ENCODE results near the gene EWSR1.

The EWSR1 gene

GRCh38 chr22:29325356-29325755 lies 57.3 kb downstream of the EWSR1 start:
- no peaks in the 10 kb centered on the region; the same call in 1 of the 2 replicates for H3K36me3 ChIP-seq (ENCODE audit: insufficient read depth, low read length)

GRCh38 chr22:29325785-29326315 lies 57.8 kb downstream of the EWSR1 start:
- H3K36me3 ChIP-seq (ENCODE audit: insufficient read depth, low read length): no peaks in the 10 kb centered on the region; the same call in 1 of the 2 replicates
- H3K9ac ChIP-seq (ENCODE audit: low read depth, low read length): no peak overlapping the region
- peaks cover 2% of the 10 kb centered on the region; the same call in 1 of the 2 replicates for H3K4me1 ChIP-seq (ENCODE audit: insufficient read depth, low read length)
- H3K9me3 ChIP-seq (ENCODE audit: control insufficient read depth, insufficient read depth, low read length): no peaks in the 10 kb centered on the region

More at GRCh38 chr22:29325356-29325755, 57.3 kb downstream of the EWSR1 start:
- no peaks in the 10 kb centered on the region; the same call in 1 of the 2 replicates for H3K4me1 ChIP-seq (ENCODE audit: insufficient read depth, low read length)
- no peaks in the 10 kb centered on the region for H3K9me3 ChIP-seq (ENCODE audit: control insufficient read depth, insufficient read depth, low read length)
- no peak overlapping the region for H3K9ac ChIP-seq (ENCODE audit: low read depth, low read length)

GRCh38 chr22:29326481-29326880 lies 58.4 kb downstream of the EWSR1 start:
- H3K9ac ChIP-seq (ENCODE audit: low read depth, low read length): no peak overlapping the region
- no peaks in the 10 kb centered on the region; the same call in 1 of the 2 replicates for H3K36me3 ChIP-seq (ENCODE audit: insufficient read depth, low read length)
- no peaks in the 10 kb centered on the region for H3K9me3 ChIP-seq (ENCODE audit: control insufficient read depth, insufficient read depth, low read length)
- H3K4me1 ChIP-seq (ENCODE audit: insufficient read depth, low read length): peaks cover 6% of the 10 kb centered on the region; the same call in 1 of the 2 replicates

- Histone ChIP-seq H3K9ac (ENCODE audit: low read depth, low read length) (no peak overlapping the region), H3K9me3 (ENCODE audit: control insufficient read depth, insufficient read depth, low read length) (no peaks in the 10 kb centered on the region), H3K4me1 (ENCODE audit: insufficient read depth, low read length) (peaks cover 6% of the 10 kb centered on the region; the same call in 1 of the 2 replicates), H3K36me3 (ENCODE audit: insufficient read depth, low read length) (no peaks in the 10 kb centered on the region; the same call in 1 of the 2 replicates)
These were observed 59.2 kb downstream of the EWSR1 start for GRCh38 chr22:29327089-29327764.

- Histone ChIP-seq H3K36me3 (ENCODE audit: insufficient read depth, low read length) (no peaks in the 10 kb centered on the region; the same call in 1 of the 2 replicates), H3K9me3 (ENCODE audit: control insufficient read depth, insufficient read depth, low read length) (no peaks in the 10 kb centered on the region), H3K4me1 (ENCODE audit: insufficient read depth, low read length) (peaks cover 6% of the 10 kb centered on the region; the same call in 1 of the 2 replicates), H3K9ac (ENCODE audit: low read depth, low read length) (no peak overlapping the region)
These were observed 60.0 kb downstream of the EWSR1 start for GRCh38 chr22:29328055-29328454.

- Histone ChIP-seq H3K4me1 (ENCODE audit: insufficient read depth, low read length) (peaks cover 6% of the 10 kb centered on the region; the same call in 1 of the 2 replicates), H3K9me3 (ENCODE audit: control insufficient read depth, insufficient read depth, low read length) (no peaks in the 10 kb centered on the region), H3K36me3 (ENCODE audit: insufficient read depth, low read length) (no peaks in the 10 kb centered on the region; the same call in 1 of the 2 replicates), H3K9ac (ENCODE audit: low read depth, low read length) (no peak overlapping the region)
These were observed 60.8 kb downstream of the EWSR1 start for GRCh38 chr22:29328566-29329500.

GRCh38 chr22:29329581-29329980 lies 61.5 kb downstream of the EWSR1 start:
- H3K4me1 ChIP-seq (ENCODE audit: insufficient read depth, low read length): peaks cover 6% of the 10 kb centered on the region; the same call in 1 of the 2 replicates
- H3K9me3 ChIP-seq (ENCODE audit: control insufficient read depth, insufficient read depth, low read length): no peaks in the 10 kb centered on the region
- H3K9ac ChIP-seq (ENCODE audit: low read depth, low read length): no peak overlapping the region
- no peaks in the 10 kb centered on the region; the same call in 1 of the 2 replicates for H3K36me3 ChIP-seq (ENCODE audit: insufficient read depth, low read length)

GRCh38 chr22:29330291-29330690 lies 62.2 kb downstream of the EWSR1 start:
- Histone ChIP-seq H3K4me1 (ENCODE audit: insufficient read depth, low read length) (peaks cover 6% of the 10 kb centered on the region; the same call in 1 of the 2 replicates), H3K9me3 (ENCODE audit: control insufficient read depth, insufficient read depth, low read length) (no peaks in the 10 kb centered on the region), H3K9ac (ENCODE audit: low read depth, low read length) (no peak overlapping the region), H3K36me3 (ENCODE audit: insufficient read depth, low read length) (no peaks in the 10 kb centered on the region; the same call in 1 of the 2 replicates)

- Histone ChIP-seq H3K4me1 (ENCODE audit: insufficient read depth, low read length) (peaks cover 6% of the 10 kb centered on the region; the same call in 1 of the 2 replicates), H3K9ac (ENCODE audit: low read depth, low read length) (no peak overlapping the region), H3K9me3 (ENCODE audit: control insufficient read depth, insufficient read depth, low read length) (no peaks in the 10 kb centered on the region), H3K36me3 (ENCODE audit: insufficient read depth, low read length) (no peaks in the 10 kb centered on the region; the same call in 1 of the 2 replicates)
These were observed 62.7 kb downstream of the EWSR1 start for GRCh38 chr22:29330753-29331152.

- Histone ChIP-seq H3K36me3 (ENCODE audit: insufficient read depth, low read length) (peaks cover 3% of the 10 kb centered on the region), H3K4me1 (ENCODE audit: insufficient read depth, low read length) (peaks cover 6% of the 10 kb centered on the region; the same call in 1 of the 2 replicates), H3K9me3 (ENCODE audit: control insufficient read depth, insufficient read depth, low read length) (no peaks in the 10 kb centered on the region), H3K9ac (ENCODE audit: low read depth, low read length) (no peak overlapping the region)
These were observed 63.1 kb downstream of the EWSR1 start for GRCh38 chr22:29331213-29331612.

GRCh38 chr22:29331658-29332300 lies 63.7 kb downstream of the EWSR1 start:
- peaks cover 6% of the 10 kb centered on the region; the same call in 1 of the 2 replicates for H3K4me1 ChIP-seq (ENCODE audit: insufficient read depth, low read length)
- H3K36me3 ChIP-seq (ENCODE audit: insufficient read depth, low read length): peaks cover 6% of the 10 kb centered on the region
- no peaks in the 10 kb centered on the region for H3K9me3 ChIP-seq (ENCODE audit: control insufficient read depth, insufficient read depth, low read length)
- no peak overlapping the region for H3K9ac ChIP-seq (ENCODE audit: low read depth, low read length)

GRCh38 chr22:29332886-29333496 lies 64.9 kb downstream of the EWSR1 start:
- Histone ChIP-seq H3K9me3 (ENCODE audit: control insufficient read depth, insufficient read depth, low read length) (no peaks in the 10 kb centered on the region), H3K4me1 (ENCODE audit: insufficient read depth, low read length) (peaks cover 6% of the 10 kb centered on the region; the same call in 1 of the 2 replicates), H3K36me3 (ENCODE audit: insufficient read depth, low read length) (peaks cover 6% of the 10 kb centered on the region), H3K9ac (ENCODE audit: low read depth, low read length) (no peak overlapping the region)

- H3K36me3 ChIP-seq (ENCODE audit: insufficient read depth, low read length): peaks cover 11% of the 10 kb centered on the region
- peaks cover 6% of the 10 kb centered on the region; the same call in 1 of the 2 replicates for H3K4me1 ChIP-seq (ENCODE audit: insufficient read depth, low read length)
- no peak overlapping the region for H3K9ac ChIP-seq (ENCODE audit: low read depth, low read length)
These were observed 66.1 kb downstream of the EWSR1 start for GRCh38 chr22:29334148-29334547.

More at GRCh38 chr22:29334148-29334547, 66.1 kb downstream of the EWSR1 start:
- no peaks in the 10 kb centered on the region for H3K9me3 ChIP-seq (ENCODE audit: control insufficient read depth, insufficient read depth, low read length)
